HG02610 (cell line): ENCODE results near the gene CFAP20DC.
"Not testable (repeated sequence)": the region's sequence is repeated elsewhere in the genome, so short reads cannot be mapped to it uniquely, and the experiment has no call there.

ENCODE experiments used
- ATAC-seq: cut with Tn5 transposase; IDR thresholded peaks from one replicate; pipeline ENCODE4 v1.9.1; 2021; ENCODE audit warnings: mild to moderate bottlenecking, moderate library complexity; ENCODE audit not compliant: unreplicated experiment

CFAP20DC gene

GRCh38 chr3:58874248-58874741, 175.5 kb downstream of the CFAP20DC start:
- ATAC-seq, result peak; percentile 44

GRCh38 chr3:58868097-58868779, 181.6 kb downstream of the CFAP20DC start:
- no peak for ATAC-seq

- no peak for ATAC-seq
Measured at GRCh38 chr3:58867621-58868020, 182.2 kb downstream of the CFAP20DC start.

GRCh38 chr3:58866079-58866478, 183.7 kb downstream of the CFAP20DC start:
- no peak for ATAC-seq

GRCh38 chr3:58864480-58864879, 185.3 kb downstream of the CFAP20DC start:
- no peak for ATAC-seq

GRCh38 chr3:58863206-58863605, 186.6 kb downstream of the CFAP20DC start:
- ATAC-seq, result no peak

GRCh38 chr3:58861551-58861950, 188.3 kb downstream of the CFAP20DC start:
- ATAC-seq, result no peak

- ATAC-seq, result no peak
Measured at GRCh38 chr3:58858126-58858525, 191.7 kb downstream of the CFAP20DC start.

GRCh38 chr3:58857402-58857801, 192.4 kb downstream of the CFAP20DC start:
- ATAC-seq, result no peak

- ATAC-seq, result no peak
Measured at GRCh38 chr3:58848826-58849225, 201.0 kb downstream of the CFAP20DC start.

- not testable (repeated sequence) for ATAC-seq
Measured at GRCh38 chr3:58842050-58842747, 207.6 kb downstream of the CFAP20DC start.

- no peak for ATAC-seq
Measured at GRCh38 chr3:58840949-58841348, 208.9 kb downstream of the CFAP20DC start.

GRCh38 chr3:58839964-58840363, 209.9 kb downstream of the CFAP20DC start:
- ATAC-seq, result no peak

- ATAC-seq, result no peak
Measured at GRCh38 chr3:58839187-58839586, 210.6 kb downstream of the CFAP20DC start.

- no peak for ATAC-seq
Measured at GRCh38 chr3:58837856-58838255, 212.0 kb downstream of the CFAP20DC start.

GRCh38 chr3:58837141-58837843, 212.5 kb downstream of the CFAP20DC start:
- no peak for ATAC-seq

GRCh38 chr3:58835086-58835485, 214.7 kb downstream of the CFAP20DC start:
- no peak for ATAC-seq

- no peak for ATAC-seq
Measured at GRCh38 chr3:58833491-58833890, 216.3 kb downstream of the CFAP20DC start.

- ATAC-seq, result no peak
Measured at GRCh38 chr3:58829321-58830000, 220.4 kb downstream of the CFAP20DC start.

GRCh38 chr3:58824777-58825176, 225.0 kb downstream of the CFAP20DC start:
- ATAC-seq, result no peak

- ATAC-seq, result no peak
Measured at GRCh38 chr3:58824285-58824684, 225.5 kb downstream of the CFAP20DC start.
